Stimulated activated CD8-positive, alpha-beta memory T cell treated with anti-CD3 and anti-CD28 coated beads, Interleukin-12 subunit alpha, Interleukin-12 subunit beta, amount 100 ng/mL, for 1 hour (primary cell): ENCODE data around the gene PPL.

ENCODE experiments used
- DNase-seq: peaks from one replicate; pipeline ENCODE4 v3.0.0-alpha.2; 2020; ENCODE audit warnings: low read depth

Gene PPL

DNA sequence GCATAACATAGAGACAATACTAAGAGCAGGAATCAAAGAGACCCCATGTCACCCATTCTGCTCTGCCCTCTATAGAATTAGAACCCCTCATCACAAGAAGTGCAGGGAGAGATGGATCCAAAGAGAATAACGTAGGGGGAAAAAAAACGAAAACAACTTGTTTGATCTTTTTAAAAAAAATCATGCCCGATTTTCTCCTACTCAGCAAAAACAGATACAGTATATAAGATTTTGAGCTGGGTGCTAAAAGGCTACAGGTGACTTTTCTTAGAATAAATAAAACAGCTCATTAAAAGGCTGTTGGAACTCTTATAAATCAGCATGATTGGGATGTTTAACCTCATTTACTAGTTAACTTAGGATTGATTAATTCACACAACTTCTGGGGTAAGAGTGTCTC is 72.2 kb downstream of the PPL start:
- no peak for DNase-seq

- DNase-seq: no peak
These were observed 74.3 kb downstream of the PPL start for GRCh38 chr16:4862639-4863038.

DNA sequence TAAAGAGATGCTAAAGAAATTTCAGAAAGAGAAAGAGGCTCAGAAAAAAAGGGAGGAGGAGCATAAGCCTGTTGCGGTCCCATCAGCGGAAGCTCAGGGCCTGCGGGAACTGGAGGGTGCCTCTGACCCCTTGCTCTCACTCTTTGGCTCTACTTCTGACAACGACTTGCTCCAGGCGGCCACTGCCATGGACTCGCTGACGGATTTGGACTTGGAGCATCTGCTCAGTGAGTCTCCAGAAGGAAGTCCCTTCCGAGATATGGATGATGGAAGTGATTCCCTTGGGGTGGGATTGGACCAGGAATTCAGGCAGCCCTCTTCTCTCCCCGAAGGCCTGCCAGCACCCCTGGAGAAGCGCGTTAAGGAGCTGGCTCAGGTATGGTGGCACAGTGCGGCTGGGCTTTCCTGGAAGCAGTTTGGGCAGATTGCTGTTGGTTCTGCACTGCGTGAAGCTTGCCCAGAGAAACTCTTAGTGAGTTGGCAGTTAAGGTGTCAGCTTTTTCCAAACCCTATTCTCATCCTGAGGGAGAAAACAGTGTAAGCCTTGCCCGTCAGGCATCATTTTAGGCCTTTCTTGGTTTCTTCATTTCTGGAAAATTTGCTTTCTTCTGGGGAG is 76.1 kb downstream of the PPL start:
- no peak for DNase-seq

DNA sequence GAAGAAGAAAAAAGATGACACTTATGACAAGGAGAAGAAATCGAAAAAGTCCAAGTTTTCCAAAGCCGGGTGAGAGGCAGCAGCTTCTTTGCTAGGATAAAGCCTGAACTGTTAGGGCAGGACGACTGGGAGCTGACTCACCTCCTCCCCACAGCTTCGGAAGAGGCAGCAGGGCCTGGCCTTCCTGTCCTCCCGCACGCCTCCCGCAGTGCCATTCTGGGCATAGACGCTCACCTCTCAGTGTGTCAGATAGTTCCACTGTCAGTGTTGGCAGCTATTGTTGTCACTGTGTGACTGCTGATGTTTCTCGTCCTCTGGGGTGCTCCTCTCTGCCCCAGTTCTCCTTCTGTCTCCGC is 77.1 kb downstream of the PPL start:
- DNase-seq: no peak

- DNase-seq: no peak
These were observed 77.6 kb downstream of the PPL start for GRCh38 chr16:4859190-4859899.

DNA sequence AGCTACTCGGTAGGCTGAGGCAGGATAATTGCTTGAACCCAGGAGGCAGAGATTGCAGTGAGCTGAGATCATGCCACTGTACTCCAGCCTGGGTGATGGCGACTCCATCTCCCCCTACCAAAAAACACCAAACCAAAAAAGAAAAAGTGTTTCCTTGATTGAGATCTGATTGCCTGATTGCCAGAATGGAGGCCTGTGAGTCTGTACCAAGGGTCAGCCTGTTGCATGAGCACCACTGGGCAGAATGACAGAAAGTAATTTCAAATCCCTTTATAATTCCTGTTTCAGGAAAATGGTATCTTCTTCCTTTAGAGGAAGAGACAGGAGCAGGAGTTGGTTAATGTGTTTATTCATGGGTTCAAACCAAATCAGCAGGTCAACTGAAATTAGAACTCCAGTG is 81.1 kb downstream of the PPL start:
- DNase-seq: no peak

DNA sequence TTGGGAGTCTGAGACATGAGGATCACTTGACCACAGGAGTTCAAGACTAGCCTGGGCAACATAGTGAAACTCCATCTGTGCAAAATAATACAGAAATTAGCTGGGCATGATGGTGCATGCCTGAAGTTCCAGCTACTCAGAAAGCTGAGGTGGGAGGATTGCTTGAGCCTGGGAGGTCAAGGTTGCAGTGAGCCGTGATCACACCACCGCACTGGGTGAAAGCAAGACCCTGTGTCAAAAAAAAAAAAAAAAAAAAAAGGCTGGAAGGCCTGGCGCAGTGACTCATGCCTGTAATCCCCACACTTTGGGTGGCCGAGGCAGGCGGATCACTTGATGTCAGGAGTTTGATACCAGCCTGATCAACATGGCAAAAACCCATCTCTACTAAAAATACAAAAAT is 81.6 kb downstream of the PPL start:
- DNase-seq: no peak

GRCh38 chr16:4852221-4852872 is 84.6 kb downstream of the PPL start:
- DNase-seq: no peak

GRCh38 chr16:4850211-4850610 is 86.7 kb downstream of the PPL start:
- DNase-seq: no peak

- peak; percentile 2 for DNase-seq
These were observed 89.0 kb downstream of the PPL start for GRCh38 chr16:4847774-4848587.

DNA sequence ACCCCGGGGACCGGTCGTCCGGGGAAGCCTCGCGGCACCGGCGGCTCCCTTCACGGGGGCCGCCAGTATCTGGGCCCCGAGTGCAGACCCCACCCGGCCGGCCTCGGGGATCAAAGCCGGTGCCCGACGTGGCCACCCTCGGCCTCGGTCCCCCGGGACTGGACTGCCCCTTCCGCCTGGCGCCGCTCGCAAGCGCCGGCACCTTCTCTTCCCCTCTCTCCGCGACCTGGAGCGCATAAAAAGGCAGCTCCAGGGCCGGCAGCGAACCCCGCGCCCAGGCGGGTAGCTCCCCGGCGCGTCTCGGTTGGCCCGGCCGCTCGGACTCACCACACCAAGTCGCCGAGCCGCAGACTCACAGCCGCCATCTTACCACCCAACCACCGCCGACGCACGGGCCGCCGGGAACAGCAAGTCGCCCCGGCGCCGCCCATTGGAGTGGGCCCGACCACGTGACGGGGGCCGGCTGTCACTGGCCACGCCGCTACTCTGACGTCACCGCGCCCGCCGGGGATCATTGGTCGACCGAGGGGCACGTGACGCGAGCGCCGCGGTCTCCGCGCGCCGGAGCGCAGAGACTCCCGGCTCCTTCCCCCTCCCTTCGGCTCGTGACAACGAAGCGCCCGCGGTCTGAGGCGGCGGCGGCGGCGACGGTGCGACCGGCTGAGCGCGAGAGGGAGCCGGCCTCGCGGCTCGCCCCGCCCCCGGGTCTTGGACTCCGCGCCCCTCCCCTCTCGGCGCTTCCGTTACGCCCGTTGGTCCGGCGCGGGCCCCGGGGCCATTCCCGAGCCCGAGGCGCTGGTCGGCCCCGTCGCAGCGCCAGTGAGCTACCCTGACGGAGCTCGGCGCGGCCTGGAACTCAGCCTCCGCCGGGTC is 89.8 kb downstream of the PPL start, which contains the start of the genes GLYR1 and UBN1:
Gene GLYR1 (minus strand): TSS at position 388 of the 873 bp plus-strand sequence. CDS start 23 bp downstream, at position 365.
Gene UBN1 (plus strand): TSS at position 581 of the 873 bp plus-strand sequence. CDS start 5,437 bp downstream, outside the sequence.
- DNase-seq: peak; percentile 100

GRCh38 chr16:4846503-4846900 is 90.4 kb downstream of the PPL start:
- no peak for DNase-seq

DNA sequence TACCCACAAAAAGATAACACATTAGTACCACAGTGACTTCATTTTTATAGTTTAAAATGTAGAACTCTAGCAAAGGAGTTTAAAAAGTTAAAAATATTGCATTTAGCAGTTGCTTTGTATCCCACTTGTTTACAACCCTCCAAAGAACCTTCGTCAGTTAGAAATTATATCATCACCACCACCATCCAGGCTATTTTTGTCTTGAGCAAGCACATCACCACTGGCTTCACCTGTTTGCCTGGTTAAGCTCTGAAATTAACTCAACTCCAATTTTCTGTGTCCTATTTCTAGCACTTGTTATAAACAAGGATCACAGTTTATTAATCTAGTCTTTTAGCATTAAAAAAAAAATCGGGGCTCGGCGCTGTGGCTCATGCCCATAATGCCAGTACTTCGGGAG is 96.0 kb downstream of the PPL start:
- no peak for DNase-seq

DNA sequence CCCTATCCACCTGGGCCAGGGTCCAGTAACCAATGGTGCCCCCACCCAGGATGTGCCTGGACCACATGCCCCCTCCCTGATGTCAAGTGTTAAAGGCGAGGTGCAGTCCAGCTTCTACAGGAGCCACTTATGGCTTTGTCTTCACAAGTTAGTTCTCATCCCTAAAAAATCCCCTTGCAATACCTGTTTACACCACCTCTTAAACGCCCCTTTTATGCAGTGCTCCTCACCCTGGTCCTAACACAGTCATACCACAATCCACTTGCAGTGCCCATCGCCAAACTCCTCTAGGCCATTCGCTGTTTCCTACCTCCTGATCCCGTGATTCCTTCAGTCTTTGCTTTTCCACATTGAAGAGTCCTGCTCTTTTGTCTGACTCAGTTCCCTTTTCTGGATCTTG is 97.0 kb downstream of the PPL start:
- DNase-seq: no peak

GRCh38 chr16:4837733-4838501 is 99.0 kb downstream of the PPL start:
- no peak for DNase-seq

DNA sequence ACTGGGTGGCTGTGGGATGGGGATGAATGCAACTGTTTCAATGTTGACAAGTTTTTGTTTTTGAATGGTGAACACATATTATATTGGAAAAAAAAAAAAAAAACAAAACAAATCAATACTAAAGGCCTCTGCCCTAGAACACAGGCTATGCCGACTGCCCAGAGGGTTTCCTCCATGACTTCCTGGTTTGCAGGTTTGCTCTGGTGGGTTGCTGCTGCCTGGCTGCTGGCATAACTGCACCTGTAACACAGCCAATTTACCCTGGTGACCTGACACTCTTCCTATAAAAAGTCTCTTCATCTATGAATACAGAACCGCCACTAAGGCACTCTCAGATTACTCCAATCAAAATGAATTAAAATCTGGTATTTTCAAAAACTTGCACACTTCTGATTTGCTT is 100.2 kb downstream of the PPL start:
- DNase-seq: no peak

GRCh38 chr16:4833584-4833983 is 103.4 kb downstream of the PPL start:
- no peak for DNase-seq

DNA sequence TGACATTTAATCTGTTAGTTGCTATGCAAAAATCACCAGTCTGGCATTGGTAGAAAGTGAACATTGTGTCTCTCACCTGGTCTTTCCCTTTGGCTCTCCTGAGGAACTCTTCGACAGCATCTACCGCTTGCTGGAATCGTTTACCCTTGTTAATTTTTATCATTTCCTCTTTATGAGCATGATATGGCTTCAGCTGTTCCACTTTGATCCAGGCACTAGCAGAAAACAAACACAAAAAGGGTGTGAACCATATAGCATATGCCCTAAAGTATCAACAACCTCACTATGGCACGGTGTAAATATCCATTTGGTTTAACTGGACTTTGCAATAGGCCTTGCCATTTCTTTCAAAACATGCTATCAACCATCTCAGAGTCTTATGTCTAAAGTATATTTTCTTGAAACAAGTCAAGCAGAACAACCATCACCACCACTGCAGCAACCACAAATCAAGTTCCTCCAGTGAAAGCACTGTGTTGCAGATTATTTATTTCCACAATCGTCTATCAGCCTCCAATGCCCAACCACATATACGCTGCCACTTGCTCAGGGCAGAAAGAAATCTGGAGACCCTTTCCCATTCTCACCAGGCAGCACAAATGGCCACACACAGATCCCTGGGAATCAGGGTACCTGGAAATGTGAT is 104.1 kb downstream of the PPL start:
- no peak for DNase-seq
